ENCODE measurements around the gene UQCC3. TPM values are rescaled to one million over a fixed set of nuclear protein-coding genes. Genes with fewer than 3 reads are reported as not detected.

UQCC3 gene
- total and polyA plus RNA-seq, 2 of the 4 experiments (the other 2 are of a cell fraction): 5.7 to 9.7 TPM

DNA sequence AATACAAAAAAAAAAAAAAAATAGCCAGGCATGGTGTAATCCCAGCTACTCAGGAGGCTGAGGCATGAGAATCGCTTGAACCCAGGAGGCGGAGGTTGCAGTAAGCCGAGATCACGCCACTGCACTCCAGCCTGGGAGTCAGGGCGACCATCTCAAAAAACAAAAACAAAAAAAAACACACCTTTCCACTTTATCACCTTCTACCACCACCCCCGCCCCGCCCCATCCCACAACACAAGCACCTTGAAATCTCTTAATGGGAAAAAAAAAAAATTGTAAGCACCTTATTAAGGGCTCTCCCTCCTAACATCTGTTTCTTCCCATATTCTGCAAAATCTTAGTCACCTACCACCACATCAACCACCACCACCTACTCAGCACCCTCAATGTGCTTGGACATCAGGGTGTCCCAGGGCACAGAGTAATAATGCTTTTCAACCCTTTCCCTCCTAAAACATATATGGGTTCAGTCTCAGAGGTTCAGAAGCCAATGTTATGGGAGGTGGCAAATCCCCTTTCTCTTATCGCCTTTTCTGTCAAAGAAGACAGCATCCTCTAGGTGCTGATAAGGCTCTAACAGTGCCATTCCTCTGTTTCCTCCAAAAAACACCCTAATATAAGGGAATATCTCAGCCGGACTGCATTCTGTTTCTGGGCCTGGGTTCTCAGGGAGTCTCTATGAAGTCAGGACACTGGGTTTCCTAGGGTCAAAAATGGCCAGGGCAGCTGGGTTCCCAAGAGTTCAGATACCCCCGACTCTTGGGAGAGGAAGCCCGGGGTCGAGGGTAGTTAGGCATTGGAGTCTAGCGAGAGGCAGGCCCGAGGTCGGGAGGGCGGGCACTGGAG, 19.1 kb upstream of the UQCC3 start:
- H3K4me3 ChIP-seq (ENCODE audit: insufficient read depth, low read depth, low read length): peak overlapping the region; percentile 66
- peak overlapping the region; percentile 94 for H3K14ac ChIP-seq (replicated peaks; ENCODE audit: low read depth, low read length)
- peaks cover 2% of the 10 kb centered on the region; the same call in 1 of the 2 replicates for H3K4me1 ChIP-seq (ENCODE audit: control insufficient read depth, insufficient read depth, low read length)
- no peak overlapping the region for H3K18ac ChIP-seq (ENCODE audit: low read depth, low read length)
- peak overlapping the region; percentile 66; the same call in 1 of the 2 replicates for H3K56ac ChIP-seq (ENCODE audit: extremely low read depth, insufficient read depth, low read length)
- ChIA-PET POLR2A (ENCODE audit: unreplicated experiment) (interaction anchor here (0.6 to 1.3 kb wide), 6 partner anchors 13 to 1298 kb away, joined by 3 to 9 read pairs (median 4); partner anchors contain the start of genes C11orf98, CSKMT, LBHD1 and UQCC3), CTCF (interaction anchor here (1.4 kb wide), 1 partner anchor 13 kb away, joined by 4 read pairs; the partner anchor contains the start of genes C11orf98 and CSKMT)
- TF ChIP-seq, protein P1, sequence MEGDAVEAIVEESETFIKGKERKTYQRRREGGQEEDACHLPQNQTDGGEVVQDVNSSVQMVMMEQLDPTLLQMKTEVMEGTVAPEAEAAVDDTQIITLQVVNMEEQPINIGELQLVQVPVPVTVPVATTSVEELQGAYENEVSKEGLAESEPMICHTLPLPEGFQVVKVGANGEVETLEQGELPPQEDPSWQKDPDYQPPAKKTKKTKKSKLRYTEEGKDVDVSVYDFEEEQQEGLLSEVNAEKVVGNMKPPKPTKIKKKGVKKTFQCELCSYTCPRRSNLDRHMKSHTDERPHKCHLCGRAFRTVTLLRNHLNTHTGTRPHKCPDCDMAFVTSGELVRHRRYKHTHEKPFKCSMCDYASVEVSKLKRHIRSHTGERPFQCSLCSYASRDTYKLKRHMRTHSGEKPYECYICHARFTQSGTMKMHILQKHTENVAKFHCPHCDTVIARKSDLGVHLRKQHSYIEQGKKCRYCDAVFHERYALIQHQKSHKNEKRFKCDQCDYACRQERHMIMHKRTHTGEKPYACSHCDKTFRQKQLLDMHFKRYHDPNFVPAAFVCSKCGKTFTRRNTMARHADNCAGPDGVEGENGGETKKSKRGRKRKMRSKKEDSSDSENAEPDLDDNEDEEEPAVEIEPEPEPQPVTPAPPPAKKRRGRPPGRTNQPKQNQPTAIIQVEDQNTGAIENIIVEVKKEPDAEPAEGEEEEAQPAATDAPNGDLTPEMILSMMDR (conservative IDR thresholded peaks at IDR 0.05; ENCODE audit: low read depth, low read length): no peak
- TF ChIP-seq, protein P2, sequence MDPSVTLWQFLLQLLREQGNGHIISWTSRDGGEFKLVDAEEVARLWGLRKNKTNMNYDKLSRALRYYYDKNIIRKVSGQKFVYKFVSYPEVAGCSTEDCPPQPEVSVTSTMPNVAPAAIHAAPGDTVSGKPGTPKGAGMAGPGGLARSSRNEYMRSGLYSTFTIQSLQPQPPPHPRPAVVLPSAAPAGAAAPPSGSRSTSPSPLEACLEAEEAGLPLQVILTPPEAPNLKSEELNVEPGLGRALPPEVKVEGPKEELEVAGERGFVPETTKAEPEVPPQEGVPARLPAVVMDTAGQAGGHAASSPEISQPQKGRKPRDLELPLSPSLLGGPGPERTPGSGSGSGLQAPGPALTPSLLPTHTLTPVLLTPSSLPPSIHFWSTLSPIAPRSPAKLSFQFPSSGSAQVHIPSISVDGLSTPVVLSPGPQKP (IDR thresholded peaks at IDR 0.05; ENCODE audit: borderline replicate concordance, low read depth, low read length): no peak
- TF ChIP-seq NFE2L2 (IDR thresholded peaks at IDR 0.05; ENCODE audit: low read depth, low read length) (no peak), CEBPB (IDR thresholded peaks at IDR 0.05; ENCODE audit: low read depth, low read length) (no peak), RFX5 (IDR thresholded peaks at IDR 0.05; ENCODE audit: low read depth, low read length) (no peak), CHD1 (IDR thresholded peaks at IDR 0.05; ENCODE audit: low read depth, low read length) (no peak), MAFK (IDR thresholded peaks at IDR 0.05; ENCODE audit: low read depth, low read length) (no peak), RAD21 (IDR thresholded peaks at IDR 0.05; ENCODE audit: low read length) (no peak), RCOR1 (IDR thresholded peaks at IDR 0.05; ENCODE audit: insufficient replicate concordance, low read length) (no peak), BHLHE40 (IDR thresholded peaks at IDR 0.05; ENCODE audit: low read depth, low read length) (no peak)
- TF ChIP-seq, protein P3, sequence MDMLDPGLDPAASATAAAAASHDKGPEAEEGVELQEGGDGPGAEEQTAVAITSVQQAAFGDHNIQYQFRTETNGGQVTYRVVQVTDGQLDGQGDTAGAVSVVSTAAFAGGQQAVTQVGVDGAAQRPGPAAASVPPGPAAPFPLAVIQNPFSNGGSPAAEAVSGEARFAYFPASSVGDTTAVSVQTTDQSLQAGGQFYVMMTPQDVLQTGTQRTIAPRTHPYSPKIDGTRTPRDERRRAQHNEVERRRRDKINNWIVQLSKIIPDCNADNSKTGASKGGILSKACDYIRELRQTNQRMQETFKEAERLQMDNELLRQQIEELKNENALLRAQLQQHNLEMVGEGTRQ (IDR thresholded peaks at IDR 0.05; ENCODE audit: low read depth, low read length): no peak
- peak overlapping the region; percentile 10 to 87 for H4K8ac ChIP-seq (ENCODE audit: low read depth in 2 of 2, low read length in 2 of 2)
- no peak overlapping the region for H2BK120ac ChIP-seq (ENCODE audit: low read depth, low read length)
- no peaks in the 10 kb centered on the region for H3K9me1 ChIP-seq (ENCODE audit: insufficient read depth, low read length)
- peaks cover 24% of the 10 kb centered on the region for H3K36me3 ChIP-seq (ENCODE audit: control insufficient read depth, insufficient read depth, low read length)
- ATAC-seq (ENCODE audit: low read depth) (peak; percentile 2; the same call in 1 of the 2 replicates), DNase-seq (no peak)
- H4K5ac ChIP-seq (ENCODE audit: low read depth, low read length): no peak overlapping the region
- peaks cover 6 to 42% of the 10 kb centered on the region in 2 experiments for H3K79me1 ChIP-seq (ENCODE audit: low read depth in 1 of 2, low read length in 2 of 2)
- dilution Hi-C loops (cut with HindIII; ENCODE audit: low sequenced_read_pairs, unreplicated experiment): no loop called here
- no peaks in the 10 kb centered on the region for H3K9me3 ChIP-seq (ENCODE audit: control insufficient read depth, insufficient read depth, low read length)
- BruUV-seq (replicated peaks): no TSS peak
- 0% methylated on average over 7 of the region's 16 CpGs; no CpG with 5 or more reads in 1 of the 2 experiments for WGBS, 2 experiments (ENCODE audit: extremely low coverage in 2 of 2, insufficient read length in 1 of 2)
- H2AK5ac ChIP-seq (ENCODE audit: low read depth, low read length): peak overlapping the region; percentile 62; the same call in 1 of the 2 replicates
- peak overlapping the region; percentile 65 for H2BK5ac ChIP-seq (ENCODE audit: low read depth, low read length, poor library complexity, severe bottlenecking)
- H4K91ac ChIP-seq (ENCODE audit: insufficient read depth, low read depth, low read length): 0 out of 2 replicates have a peak overlapping the region, but pooled peaks have one; percentile 48
- H4K20me1 ChIP-seq (ENCODE audit: insufficient read depth, low read length): no peaks in the 10 kb centered on the region; the same call in 1 of the 2 replicates
- H2BK20ac ChIP-seq (ENCODE audit: low read depth, low read length): no peak overlapping the region
- in situ Hi-C loops (cut with MboI; ENCODE audit: low sequenced_read_pairs): no loop called here
- peak overlapping the region; percentile 79 for H3K27ac ChIP-seq (ENCODE audit: insufficient read depth, low read length)
- no peak overlapping the region for H2BK15ac ChIP-seq (ENCODE audit: low read depth, low read length)
- H2AFZ ChIP-seq (replicated peaks; ENCODE audit: low read length, poor library complexity): peak overlapping the region; percentile 98
- H3K23ac ChIP-seq (ENCODE audit: low read depth, low read length): peak overlapping the region; percentile 75
- peak overlapping the region; percentile 89 for H2AK9ac ChIP-seq (replicated peaks; ENCODE audit: low read depth, low read length, poor library complexity)
- H3K4me2 ChIP-seq (ENCODE audit: low read depth, low read length): peak overlapping the region; percentile 100
- intact Hi-C loops (cut with micrococcal nuclease): no loop called here
- peak overlapping the region; percentile 83 for H3K4ac ChIP-seq (ENCODE audit: low read depth, low read length)
- H3K27me3 ChIP-seq (ENCODE audit: control insufficient read depth, insufficient read depth, low read length): no peaks in the 10 kb centered on the region
- H3K9ac ChIP-seq (ENCODE audit: low read depth, low read length): peak overlapping the region; percentile 83

Measured in IMR-90 (cell line).